Islet of Langerhans (tissue), 1 donor: Measurements from ENCODE around the gene PTPRU.
"Not testable (repeated sequence)": the region's sequence is repeated elsewhere in the genome, so short reads cannot be mapped to it uniquely, and the experiment has no call there.

ENCODE experiments used
- FAIRE-seq: peaks from one replicate; lab custom pipeline; 2011; peaks lifted over from hg19 to GRCh38; lab: Jason Lieb, UNC

The PTPRU gene

GRCh38 chr1:29222260-29222659 lies 14.1 kb upstream of the PTPRU start:
- FAIRE-seq, result not testable (repeated sequence)

- no peak for FAIRE-seq
Observed at GRCh38 chr1:29222686-29223085, 13.6 kb upstream of the PTPRU start.

GRCh38 chr1:29223521-29223920 lies 12.8 kb upstream of the PTPRU start:
- FAIRE-seq, result no peak

GRCh38 chr1:29224356-29224837 lies 11.9 kb upstream of the PTPRU start:
- no peak for FAIRE-seq

- no peak for FAIRE-seq
Observed at GRCh38 chr1:29225361-29225760, 11.0 kb upstream of the PTPRU start.

- FAIRE-seq, result no peak
Observed at GRCh38 chr1:29227511-29227910, 8.8 kb upstream of the PTPRU start.

GRCh38 chr1:29230204-29230552 lies 6.1 kb upstream of the PTPRU start:
- FAIRE-seq, result no peak

- no peak for FAIRE-seq
Observed at GRCh38 chr1:29230553-29231378, 5.6 kb upstream of the PTPRU start, which contains the start of gene MECR. TSS of gene MECR (minus strand) at chr1:29230934. CDS start at chr1:29230906, 28 bp downstream.

- FAIRE-seq, result no peak
Observed at GRCh38 chr1:29232387-29232786, 3.9 kb upstream of the PTPRU start.

GRCh38 chr1:29233693-29234092 lies 2.6 kb upstream of the PTPRU start:
- no peak for FAIRE-seq

GRCh38 chr1:29234471-29234870 lies 1.9 kb upstream of the PTPRU start:
- FAIRE-seq, result no peak

GRCh38 chr1:29234881-29235280 lies 1.4 kb upstream of the PTPRU start:
- not testable (repeated sequence) for FAIRE-seq

- no peak for FAIRE-seq
Observed at GRCh38 chr1:29236712-29237128, 398 bp downstream of the PTPRU start.

GRCh38 chr1:29237129-29237821 lies 953 bp downstream of the PTPRU start:
- FAIRE-seq, result no peak

GRCh38 chr1:29237852-29238619 lies 1.7 kb downstream of the PTPRU start:
- no peak for FAIRE-seq

GRCh38 chr1:29238620-29239002 lies 2.3 kb downstream of the PTPRU start:
- FAIRE-seq, result no peak

- FAIRE-seq, result no peak
Observed at GRCh38 chr1:29239142-29239541, 2.8 kb downstream of the PTPRU start.

- no peak for FAIRE-seq
Observed at GRCh38 chr1:29240400-29240837, 4.1 kb downstream of the PTPRU start.

GRCh38 chr1:29240986-29241385 lies 4.7 kb downstream of the PTPRU start:
- FAIRE-seq, result no peak

- FAIRE-seq, result no peak
Observed at GRCh38 chr1:29243023-29243870, 6.9 kb downstream of the PTPRU start.

- no peak for FAIRE-seq
Observed at GRCh38 chr1:29243871-29244200, 7.5 kb downstream of the PTPRU start.

GRCh38 chr1:29245261-29245660 lies 8.9 kb downstream of the PTPRU start:
- no peak for FAIRE-seq
